HepG2 (cell line): ENCODE measurements around the gene LCN2. TPM values are rescaled to one million over a fixed set of nuclear protein-coding genes. Genes with fewer than 3 reads are reported as not detected.

Experiments used
- CREBL2 ChIP-seq: sonication (generic); formaldehyde crosslinking; IDR thresholded peaks from 2 replicates; pipeline ENCODE4 v1.8.1; 2023; ENCODE audit warnings: missing genetic modification reagents, mild to moderate bottlenecking, borderline replicate concordance
- EEA1 ChIP-seq: sonication (generic); formaldehyde crosslinking; IDR thresholded peaks from 2 replicates; pipeline ENCODE4 v1.5.1; 2020; ENCODE audit warnings: mild to moderate bottlenecking, missing genetic modification reagents, borderline replicate concordance
- ELF1 ChIP-seq: sonication (generic); formaldehyde crosslinking; IDR thresholded peaks from 2 replicates; pipeline ENCODE4 v1.4.0; 2020; ENCODE audit warnings: missing genetic modification reagents
- FOXO4 ChIP-seq: sonication (generic); formaldehyde crosslinking; conservative IDR thresholded peaks from 2 replicates; pipeline ENCODE4 v1.8.1; 2023; ENCODE audit warnings: missing genetic modification reagents
- GPN1 ChIP-seq: sonication (generic); formaldehyde crosslinking; IDR thresholded peaks from 2 replicates; pipeline ENCODE4 v1.5.1; 2020; ENCODE audit warnings: missing genetic modification reagents, borderline replicate concordance
- HOXA3 ChIP-seq: sonication (generic); formaldehyde crosslinking; IDR thresholded peaks from 2 replicates; pipeline ENCODE4 v1.5.0; 2020; ENCODE audit warnings: missing genetic modification reagents
- KAT8 ChIP-seq: IDR thresholded peaks from 2 replicates; pipeline ENCODE4 v1.6.1; 2016; ENCODE audit warnings: missing genetic modification reagents, missing compliant biosample characterization
- KLF6 ChIP-seq: IDR thresholded peaks from 2 replicates; pipeline ENCODE4 v1.8.0; 2016; ENCODE audit warnings: missing biosample characterization, missing genetic modification reagents
- MAFK ChIP-seq, 2 experiments: IDR thresholded peaks in 1 of 2; conservative IDR thresholded peaks in 1 of 2; 2 replicates each; pipeline ENCODE4 v1.6.1; 2011; ENCODE audit warnings: improper control_type of control experiment in 2 of 2, low read length in 2 of 2
- MXD3 ChIP-seq: IDR thresholded peaks from 2 replicates; pipeline ENCODE4 v1.6.1; 2016; ENCODE audit warnings: mild to moderate bottlenecking, missing biosample characterization, missing genetic modification reagents
- NFYC ChIP-seq: IDR thresholded peaks from 2 replicates; pipeline ENCODE4 v1.6.1; 2016; ENCODE audit warnings: missing genetic modification reagents, missing compliant biosample characterization
- NR2F6 ChIP-seq, 2 experiments: IDR thresholded peaks; 2 replicates each; pipeline ENCODE4 v1.6.1; 2016; ENCODE audit warnings: antibody characterized with exemption in 1 of 2, mild to moderate bottlenecking in 1 of 2
- PLSCR1 ChIP-seq: sonication (generic); formaldehyde crosslinking; IDR thresholded peaks from 2 replicates; pipeline ENCODE4 v1.5.0; 2020; ENCODE audit warnings: missing genetic modification reagents, mild to moderate bottlenecking, borderline replicate concordance
- REXO4 ChIP-seq: sonication (generic); formaldehyde crosslinking; IDR thresholded peaks from 2 replicates; pipeline ENCODE4 v1.8.0; 2022; ENCODE audit warnings: missing genetic modification reagents, mild to moderate bottlenecking, borderline replicate concordance
- SKI ChIP-seq: fragments of 450-650 bp; IDR thresholded peaks from one replicate; pipeline ENCODE4 v1.6.1; 2018; ENCODE audit warnings: mild to moderate bottlenecking; ENCODE audit not compliant: partially characterized antibody
- SP1 ChIP-seq, 2 experiments: fragments of 450-650 bp in 1 of 2; sonication (generic) in 1 of 2; formaldehyde crosslinking in 1 of 2; IDR thresholded peaks; 2 replicates each; pipeline versions ENCODE4 v1.4.0 to v1.6.1; 2016 to 2020; ENCODE audit warnings: missing genetic modification reagents in 1 of 2
- THRA ChIP-seq: sonication (generic); formaldehyde crosslinking; IDR thresholded peaks from 2 replicates; pipeline ENCODE4 v1.4.0; 2020; ENCODE audit warnings: missing genetic modification reagents, borderline replicate concordance
- ZFP82 ChIP-seq: sonication (generic); formaldehyde crosslinking; IDR thresholded peaks from 2 replicates; pipeline ENCODE4 v1.5.1; 2020; ENCODE audit warnings: mild to moderate bottlenecking, missing genetic modification reagents, borderline replicate concordance
- ZMYM3 ChIP-seq: sonication (generic); formaldehyde crosslinking; IDR thresholded peaks from 2 replicates; pipeline ENCODE4 v1.5.1; 2020; ENCODE audit warnings: mild to moderate bottlenecking, missing genetic modification reagents
- ZNF337 ChIP-seq: sonication (generic); formaldehyde crosslinking; IDR thresholded peaks from 2 replicates; pipeline ENCODE4 v1.5.1; 2020; ENCODE audit warnings: missing genetic modification reagents, low read depth, mild to moderate bottlenecking, borderline replicate concordance
- ZNF616 ChIP-seq: sonication (generic); formaldehyde crosslinking; IDR thresholded peaks from 2 replicates; pipeline ENCODE4 v1.5.0; 2020; ENCODE audit warnings: low read depth, mild to moderate bottlenecking, missing genetic modification reagents
- polyA plus RNA-seq, 8 experiments: library from polyadenylated mRNA; depleted of rRNA in 3 of 8; stranded (reverse) in 7 of 8; unstranded in 1 of 8; fragments of >200 nt; fragmentation: Illumina TruSeq in 4 of 8; extraction: Trizol in 4 of 8; gene quantifications; 2 replicates each; pipeline versions ENCODE4 v1.2.1 to v1.2.3, GENCODE V29; 2011 to 2016; ENCODE audit warnings: low read depth in 4 of 8, missing spikeins in 1 of 8, mixed read lengths in 1 of 8; ENCODE audit not compliant: insufficient read depth in 1 of 8
- total RNA-seq, 5 experiments: library from RNA; depleted of rRNA; stranded (reverse); fragments of >200 nt; fragmentation: Illumina TruSeq; extraction: Trizol; gene quantifications; 2 replicates each; pipeline ENCODE4 v1.2.3, GENCODE V29; 2016; ENCODE audit warnings: low read depth in 1 of 5
- TF ChIP-seq, protein P1 (sequence below), 2 experiments: sonication (generic) in 1 of 2; formaldehyde crosslinking in 1 of 2; IDR thresholded peaks; 2 replicates each; pipeline versions ENCODE4 v1.5.1 to v1.6.1; 2011 to 2020; ENCODE audit warnings: borderline replicate concordance in 1 of 2, low read depth in 1 of 2, low read length in 1 of 2, mild to moderate bottlenecking in 1 of 2, missing genetic modification reagents in 1 of 2, moderate library complexity in 1 of 2

The LCN2 gene
- total and polyA plus RNA-seq, 2 of the 13 experiments (the other 11 are each of a cell fraction or from before 2014, with no cell fraction given), result 0.38 to 1.4 TPM

DNA sequence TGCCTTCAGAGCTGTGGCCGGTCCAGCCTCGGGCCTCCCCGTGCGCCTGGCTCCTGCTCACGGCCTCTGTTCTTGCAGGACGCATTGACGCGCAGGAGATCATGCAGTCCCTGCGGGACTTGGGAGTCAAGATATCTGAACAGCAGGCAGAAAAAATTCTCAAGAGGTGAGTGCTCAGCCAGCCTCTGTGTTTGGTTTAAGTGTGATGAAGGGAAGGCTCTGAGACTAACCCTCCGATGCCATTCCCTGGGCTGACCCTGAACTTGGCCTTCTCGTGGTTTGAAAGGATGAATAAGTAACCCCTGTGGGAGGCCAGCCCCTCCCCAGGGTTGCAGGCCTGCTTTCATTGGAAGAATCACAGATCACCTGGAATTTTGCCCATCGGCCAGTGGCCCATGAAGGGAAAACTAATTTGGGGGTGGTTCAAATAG is 48.0 kb upstream of the LCN2 start (continued):
- TF ChIP-seq, protein P1, sequence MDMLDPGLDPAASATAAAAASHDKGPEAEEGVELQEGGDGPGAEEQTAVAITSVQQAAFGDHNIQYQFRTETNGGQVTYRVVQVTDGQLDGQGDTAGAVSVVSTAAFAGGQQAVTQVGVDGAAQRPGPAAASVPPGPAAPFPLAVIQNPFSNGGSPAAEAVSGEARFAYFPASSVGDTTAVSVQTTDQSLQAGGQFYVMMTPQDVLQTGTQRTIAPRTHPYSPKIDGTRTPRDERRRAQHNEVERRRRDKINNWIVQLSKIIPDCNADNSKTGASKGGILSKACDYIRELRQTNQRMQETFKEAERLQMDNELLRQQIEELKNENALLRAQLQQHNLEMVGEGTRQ (IDR thresholded peaks at IDR 0.05; ENCODE audit: low read depth, low read length), result no peak
- TF ChIP-seq, protein P1 (CRISPR knock-in tag; IDR thresholded peaks at IDR 0.05; ENCODE audit: borderline replicate concordance), result no peak
- no peak for TF ChIP-seq PLSCR1
- no peak for TF ChIP-seq ZNF616 (CRISPR knock-in tag)
- TF ChIP-seq MAFK (conservative IDR thresholded peaks at IDR 0.05 in 1 of 2, IDR thresholded peaks at IDR 0.05 in 1 of 2; ENCODE audit: low read length in 2 of 2), result no peak
- peak; percentile 70 for TF ChIP-seq SKI
- no peak for TF ChIP-seq ZFP82 (CRISPR knock-in tag)
- TF ChIP-seq EEA1 (CRISPR knock-in tag), result no peak
- TF ChIP-seq SP1 (IDR thresholded peaks at IDR 0.05), result no peak
- no peak for TF ChIP-seq SP1 (CRISPR knock-in tag; IDR thresholded peaks at IDR 0.05)
- TF ChIP-seq NR2F6 (IDR thresholded peaks at IDR 0.05), result peak; percentile 36; the same call in 1 of the 2 replicates
- no peak for TF ChIP-seq NR2F6 (CRISPR knock-in tag; IDR thresholded peaks at IDR 0.05)
- no peak for TF ChIP-seq KLF6 (CRISPR knock-in tag)
- TF ChIP-seq REXO4, result no peak
- TF ChIP-seq MXD3 (CRISPR knock-in tag), result no peak
- TF ChIP-seq FOXO4 (CRISPR knock-in tag), result no peak
- no peak for TF ChIP-seq ZMYM3 (CRISPR knock-in tag)
- no peak for TF ChIP-seq CREBL2 (CRISPR knock-in tag)
- TF ChIP-seq NFYC (CRISPR knock-in tag), result no peak
- no peak for TF ChIP-seq GPN1 (CRISPR knock-in tag)
- peak; percentile 46; the same call in 1 of the 2 replicates for TF ChIP-seq THRA (CRISPR knock-in tag)
- TF ChIP-seq ZNF337 (CRISPR knock-in tag), result no peak
- no peak for TF ChIP-seq KAT8 (CRISPR knock-in tag)
- no peak for TF ChIP-seq ELF1 (CRISPR knock-in tag)
- peak; percentile 27; the same call in 1 of the 2 replicates for TF ChIP-seq HOXA3
